Measurements from ENCODE around the gene MARCO.
"Not testable (repeated sequence)": the region's sequence is repeated elsewhere in the genome, so short reads cannot be mapped to it uniquely, and the experiment has no call there.

The MARCO gene

GRCh38 chr2:118974103-118974993, 32.4 kb downstream of the MARCO start:
- DNase-seq (ENCODE audit: low spot score): no peak

- DNase-seq (ENCODE audit: low spot score): no peak
These were observed 33.1 kb downstream of the MARCO start for GRCh38 chr2:118975133-118975532.

GRCh38 chr2:118978064-118978463, 36.1 kb downstream of the MARCO start:
- DNase-seq (ENCODE audit: low spot score): no peak

- DNase-seq (ENCODE audit: low spot score): no peak
These were observed 37.3 kb downstream of the MARCO start for GRCh38 chr2:118979152-118979861.

- no peak for DNase-seq (ENCODE audit: low spot score)
These were observed 38.0 kb downstream of the MARCO start for GRCh38 chr2:118980022-118980421.

GRCh38 chr2:118980573-118980972, 38.6 kb downstream of the MARCO start:
- DNase-seq (ENCODE audit: low spot score): no peak

- DNase-seq (ENCODE audit: low spot score): no peak
These were observed 39.6 kb downstream of the MARCO start for GRCh38 chr2:118981632-118982031.

- no peak for DNase-seq (ENCODE audit: low spot score)
These were observed 40.0 kb downstream of the MARCO start for GRCh38 chr2:118982039-118982438.

GRCh38 chr2:118983133-118983532, 41.1 kb downstream of the MARCO start:
- no peak for DNase-seq (ENCODE audit: low spot score)

- no peak for DNase-seq (ENCODE audit: low spot score)
These were observed 41.9 kb downstream of the MARCO start for GRCh38 chr2:118983915-118984314.

- DNase-seq (ENCODE audit: low spot score): no peak
These were observed 44.7 kb downstream of the MARCO start for GRCh38 chr2:118986738-118987137.

- DNase-seq (ENCODE audit: low spot score): no peak
These were observed 45.9 kb downstream of the MARCO start for GRCh38 chr2:118987886-118988285.

- no peak for DNase-seq (ENCODE audit: low spot score)
These were observed 46.7 kb downstream of the MARCO start for GRCh38 chr2:118988706-118989105.

GRCh38 chr2:118989481-118989880, 47.5 kb downstream of the MARCO start:
- no peak for DNase-seq (ENCODE audit: low spot score)

- no peak for DNase-seq (ENCODE audit: low spot score)
These were observed 49.0 kb downstream of the MARCO start for GRCh38 chr2:118990757-118991545.

GRCh38 chr2:118991554-118991953, 49.6 kb downstream of the MARCO start:
- DNase-seq (ENCODE audit: low spot score): no peak

GRCh38 chr2:118992740-118993391, 50.9 kb downstream of the MARCO start:
- DNase-seq (ENCODE audit: low spot score): no peak

GRCh38 chr2:118993392-118993752, 51.4 kb downstream of the MARCO start:
- no peak for DNase-seq (ENCODE audit: low spot score)

GRCh38 chr2:118994172-118994700, 52.2 kb downstream of the MARCO start:
- no peak for DNase-seq (ENCODE audit: low spot score)

- DNase-seq (ENCODE audit: low spot score): no peak
These were observed 52.8 kb downstream of the MARCO start for GRCh38 chr2:118994778-118995177.

- DNase-seq (ENCODE audit: low spot score): not testable (repeated sequence)
These were observed 61.9 kb downstream of the MARCO start for GRCh38 chr2:119003856-119004255.

- no peak for DNase-seq (ENCODE audit: low spot score)
These were observed 62.6 kb downstream of the MARCO start for GRCh38 chr2:119004602-119005001.

Data from NAMALWA (cell line).